G401.6 (cell line): ENCODE data around the gene ZC3H8.

Experiments
- FAIRE-seq: peaks from 2 replicates; lab custom pipeline; 2012; peaks lifted over from hg19 to GRCh38; lab: Jason Lieb, UNC

ZC3H8 gene

GRCh38 chr2:112195167-112195766, 59.6 kb downstream of the ZC3H8 start:
- FAIRE-seq: no peak

GRCh38 chr2:112194482-112194881, 60.4 kb downstream of the ZC3H8 start:
- FAIRE-seq: no peak

- no peak for FAIRE-seq
These were observed 60.8 kb downstream of the ZC3H8 start for GRCh38 chr2:112194028-112194427.

- FAIRE-seq: no peak
These were observed 65.8 kb downstream of the ZC3H8 start for GRCh38 chr2:112189001-112189556.

GRCh38 chr2:112187805-112188596, 66.8 kb downstream of the ZC3H8 start:
- FAIRE-seq: no peak

- FAIRE-seq: no peak
These were observed 67.7 kb downstream of the ZC3H8 start for GRCh38 chr2:112187046-112187715.

GRCh38 chr2:112185131-112185530, 69.7 kb downstream of the ZC3H8 start:
- no peak for FAIRE-seq

GRCh38 chr2:112184121-112184520, 70.7 kb downstream of the ZC3H8 start:
- no peak for FAIRE-seq

- no peak for FAIRE-seq
These were observed 71.4 kb downstream of the ZC3H8 start for GRCh38 chr2:112183327-112184025.

- FAIRE-seq: no peak
These were observed 72.2 kb downstream of the ZC3H8 start for GRCh38 chr2:112182581-112183034.

GRCh38 chr2:112181571-112182290, 73.1 kb downstream of the ZC3H8 start:
- FAIRE-seq: no peak

- no peak for FAIRE-seq
These were observed 78.8 kb downstream of the ZC3H8 start for GRCh38 chr2:112175958-112176573.

GRCh38 chr2:112175333-112175732, 79.5 kb downstream of the ZC3H8 start:
- no peak for FAIRE-seq

- FAIRE-seq: no peak
These were observed 80.5 kb downstream of the ZC3H8 start for GRCh38 chr2:112174383-112174782.

GRCh38 chr2:112173646-112174319, 81.1 kb downstream of the ZC3H8 start:
- FAIRE-seq: no peak

- FAIRE-seq: no peak
These were observed 84.3 kb downstream of the ZC3H8 start for GRCh38 chr2:112170495-112170894.

- no peak for FAIRE-seq
These were observed 86.3 kb downstream of the ZC3H8 start for GRCh38 chr2:112168422-112169124.

- no peak for FAIRE-seq
These were observed 87.9 kb downstream of the ZC3H8 start for GRCh38 chr2:112166806-112167499.

GRCh38 chr2:112165296-112165695, 89.5 kb downstream of the ZC3H8 start:
- FAIRE-seq: no peak
